Measurements from ENCODE around the gene CDKN2AIP. TPM values are rescaled to one million over a fixed set of nuclear protein-coding genes. Genes with fewer than 3 reads are reported as not detected.

The CDKN2AIP gene
- total and polyA plus RNA-seq, 2 experiments from 2014 or later = 26.7 to 43.6 TPM

DNA sequence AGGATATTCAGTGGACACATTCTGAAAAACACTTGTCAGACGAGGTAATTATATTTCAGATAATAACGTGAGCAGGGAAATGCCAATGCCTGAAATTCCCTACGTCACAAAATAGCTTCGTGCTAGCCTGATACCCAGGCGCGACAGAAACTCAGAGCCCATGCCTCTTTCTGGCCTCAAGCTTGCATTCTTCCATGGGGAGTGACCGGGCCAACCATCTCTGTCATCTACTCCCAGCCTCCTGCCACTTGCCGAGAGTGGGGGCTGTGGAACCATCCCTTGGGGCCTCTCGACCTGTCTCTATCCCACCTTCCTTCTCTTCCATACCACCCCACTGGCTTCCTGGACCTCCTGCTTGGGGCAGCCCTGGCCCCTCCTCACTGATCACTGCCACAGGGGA lies 34.5 kb upstream of the CDKN2AIP start:
- Histone ChIP-seq H3K79me2 (no peaks in the 10 kb centered on the region), H3K27ac (peak overlapping the region; percentile 79), H2AFZ (no peak overlapping the region), H3K4me2 (no peak overlapping the region), H4K20me1 (ENCODE audit: insufficient read depth, poor library complexity, severe bottlenecking) (no peaks in the 10 kb centered on the region), H3K9me3 (ENCODE audit: low read depth) (no peaks in the 10 kb centered on the region), H3K27me3 (no peaks in the 10 kb centered on the region), H3K36me3 (replicated peaks; ENCODE audit: insufficient read depth, low read depth) (no peaks in the 10 kb centered on the region), H3K4me1 (ENCODE audit: insufficient read depth) (peaks cover 12% of the 10 kb centered on the region), H3K4me3 (no peak overlapping the region), H3K9me2 (replicated peaks; ENCODE audit: insufficient read depth) (no peaks in the 10 kb centered on the region)
- no peak for TF ChIP-seq EZH2 (IDR thresholded peaks at IDR 0.05; ENCODE audit: borderline replicate concordance)
- TF ChIP-seq, protein P1, sequence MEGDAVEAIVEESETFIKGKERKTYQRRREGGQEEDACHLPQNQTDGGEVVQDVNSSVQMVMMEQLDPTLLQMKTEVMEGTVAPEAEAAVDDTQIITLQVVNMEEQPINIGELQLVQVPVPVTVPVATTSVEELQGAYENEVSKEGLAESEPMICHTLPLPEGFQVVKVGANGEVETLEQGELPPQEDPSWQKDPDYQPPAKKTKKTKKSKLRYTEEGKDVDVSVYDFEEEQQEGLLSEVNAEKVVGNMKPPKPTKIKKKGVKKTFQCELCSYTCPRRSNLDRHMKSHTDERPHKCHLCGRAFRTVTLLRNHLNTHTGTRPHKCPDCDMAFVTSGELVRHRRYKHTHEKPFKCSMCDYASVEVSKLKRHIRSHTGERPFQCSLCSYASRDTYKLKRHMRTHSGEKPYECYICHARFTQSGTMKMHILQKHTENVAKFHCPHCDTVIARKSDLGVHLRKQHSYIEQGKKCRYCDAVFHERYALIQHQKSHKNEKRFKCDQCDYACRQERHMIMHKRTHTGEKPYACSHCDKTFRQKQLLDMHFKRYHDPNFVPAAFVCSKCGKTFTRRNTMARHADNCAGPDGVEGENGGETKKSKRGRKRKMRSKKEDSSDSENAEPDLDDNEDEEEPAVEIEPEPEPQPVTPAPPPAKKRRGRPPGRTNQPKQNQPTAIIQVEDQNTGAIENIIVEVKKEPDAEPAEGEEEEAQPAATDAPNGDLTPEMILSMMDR (IDR thresholded peaks at IDR 0.05; ENCODE audit: poor library complexity) = no peak
- no peak for TF ChIP-seq EZH2phosphoT487 (IDR thresholded peaks at IDR 0.05; ENCODE audit: low read depth, severe bottlenecking, unreplicated experiment)
- peak; percentile 54 for DNase-seq (ENCODE audit: low spot score)
- WGBS (ENCODE audit: low lambda C conversion rate, missing lambda C conversion rate) = 80% methylated on average over 9 of the region's 9 CpGs

GRCh38 chr4:183411291-183411861 lies 33.1 kb upstream of the CDKN2AIP start:
- Histone ChIP-seq H2AFZ (no peak overlapping the region), H3K9me3 (ENCODE audit: low read depth) (no peaks in the 10 kb centered on the region), H3K4me2 (no peak overlapping the region), H3K9me2 (replicated peaks; ENCODE audit: insufficient read depth) (no peaks in the 10 kb centered on the region), H3K27ac (no peak overlapping the region), H3K4me1 (ENCODE audit: insufficient read depth) (peaks cover 12% of the 10 kb centered on the region), H3K36me3 (replicated peaks; ENCODE audit: insufficient read depth, low read depth) (no peaks in the 10 kb centered on the region), H3K27me3 (no peaks in the 10 kb centered on the region), H3K79me2 (no peaks in the 10 kb centered on the region), H3K4me3 (no peak overlapping the region), H4K20me1 (ENCODE audit: insufficient read depth, poor library complexity, severe bottlenecking) (no peaks in the 10 kb centered on the region)
- WGBS (ENCODE audit: low lambda C conversion rate, missing lambda C conversion rate) = 71% methylated on average over 11 of the region's 11 CpGs
- DNase-seq (ENCODE audit: low spot score) = no peak
- TF ChIP-seq, protein P1 (IDR thresholded peaks at IDR 0.05; ENCODE audit: poor library complexity) = no peak

- Histone ChIP-seq H2AFZ (no peak overlapping the region), H3K4me1 (ENCODE audit: insufficient read depth) (peaks cover 16% of the 10 kb centered on the region), H3K9me3 (ENCODE audit: low read depth) (no peaks in the 10 kb centered on the region), H3K9me2 (replicated peaks; ENCODE audit: insufficient read depth) (no peaks in the 10 kb centered on the region), H3K4me3 (no peak overlapping the region), H3K4me2 (no peak overlapping the region), H3K79me2 (no peaks in the 10 kb centered on the region), H3K27ac (no peak overlapping the region), H3K27me3 (no peaks in the 10 kb centered on the region), H3K36me3 (replicated peaks; ENCODE audit: insufficient read depth, low read depth) (no peaks in the 10 kb centered on the region), H4K20me1 (ENCODE audit: insufficient read depth, poor library complexity, severe bottlenecking) (no peaks in the 10 kb centered on the region)
- TF ChIP-seq EZH2phosphoT487 (IDR thresholded peaks at IDR 0.05; ENCODE audit: low read depth, severe bottlenecking, unreplicated experiment) (no peak), EZH2 (IDR thresholded peaks at IDR 0.05; ENCODE audit: borderline replicate concordance) (no peak)
- TF ChIP-seq, protein P1 (IDR thresholded peaks at IDR 0.05; ENCODE audit: poor library complexity) = no peak
- 90% methylated on average over 11 of the region's 11 CpGs for WGBS (ENCODE audit: low lambda C conversion rate, missing lambda C conversion rate)
- DNase-seq (ENCODE audit: low spot score) = no peak
Observed at GRCh38 chr4:183412821-183413220, 31.6 kb upstream of the CDKN2AIP start.
